IPS-NIHi7 (cell line): ENCODE results near the gene TIMM13.
"Not testable (repeated sequence)": the region's sequence is repeated elsewhere in the genome, so short reads cannot be mapped to it uniquely, and the experiment has no call there.

ENCODE experiments used
- DNase-seq: peaks from one replicate; pipeline ENCODE4 v3.0.0; 2012; ENCODE audit warnings: mixed read lengths; ENCODE audit errors: extremely low spot score

Gene TIMM13

DNA sequence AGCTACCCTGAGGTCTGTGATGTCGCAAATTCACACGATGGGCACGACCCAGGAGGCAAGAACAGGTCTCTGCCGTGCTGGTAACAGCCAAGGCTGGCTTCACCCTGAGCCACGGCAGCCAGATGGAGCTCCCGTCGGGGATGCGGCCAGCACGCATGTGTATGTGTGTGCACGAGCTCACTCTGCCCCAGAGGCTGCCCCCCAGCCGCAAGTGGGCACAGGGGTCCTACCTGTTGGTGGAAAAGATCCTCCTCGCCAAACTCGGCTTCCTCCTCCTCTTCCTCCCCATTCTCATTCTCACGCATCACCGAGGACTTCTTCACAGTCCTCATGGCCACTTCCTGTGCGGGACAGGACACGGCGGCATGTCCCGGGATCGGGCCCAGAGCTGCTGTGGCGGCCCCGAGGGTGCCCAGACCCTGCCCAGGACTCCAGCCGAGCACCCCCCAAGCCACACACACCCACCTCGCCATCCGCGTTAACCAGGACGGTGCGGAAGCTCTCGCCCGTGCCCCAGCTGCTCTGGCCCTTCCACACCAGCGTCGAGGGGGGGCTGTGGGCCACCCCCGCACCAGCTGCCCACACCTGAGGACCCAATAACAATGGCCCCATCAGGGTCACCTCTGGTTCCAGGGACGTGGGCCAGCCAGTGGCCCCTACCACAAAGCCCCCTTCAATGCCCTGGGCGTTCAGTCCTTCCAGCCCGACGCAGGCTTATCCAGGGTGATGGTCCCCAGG is 4.1 kb upstream of the TIMM13 start:
- DNase-seq = no peak

DNA sequence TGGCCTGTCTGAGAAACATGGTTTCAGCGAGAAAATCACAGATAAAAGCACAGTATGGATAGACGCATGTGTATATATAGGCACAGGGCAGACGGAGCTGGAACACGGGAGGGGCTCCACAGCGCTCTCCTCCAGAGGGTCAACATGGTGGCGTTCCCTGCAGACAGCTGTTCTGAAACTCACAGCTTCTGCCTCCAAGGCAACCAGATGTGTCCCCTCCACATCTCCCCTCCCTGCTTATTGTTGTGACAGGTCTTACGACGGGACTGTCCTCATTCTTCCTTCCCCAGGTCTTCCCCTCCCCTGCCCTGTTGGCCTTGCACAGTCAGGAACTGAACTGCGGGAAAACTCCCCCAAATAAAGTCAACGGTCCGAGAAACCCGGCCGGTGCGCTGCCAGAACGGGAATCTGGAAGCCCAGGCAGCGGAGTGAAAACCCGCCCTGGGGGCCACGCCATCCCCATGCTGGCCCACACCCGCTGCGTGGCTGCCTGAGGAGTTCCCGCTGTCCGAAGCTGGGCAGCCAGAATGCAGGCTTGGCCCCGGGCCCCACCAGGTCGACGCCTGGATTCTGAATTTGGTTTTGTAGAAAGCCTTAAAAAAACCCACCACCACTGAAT is 2.6 kb upstream of the TIMM13 start:
- no peak for DNase-seq

DNA sequence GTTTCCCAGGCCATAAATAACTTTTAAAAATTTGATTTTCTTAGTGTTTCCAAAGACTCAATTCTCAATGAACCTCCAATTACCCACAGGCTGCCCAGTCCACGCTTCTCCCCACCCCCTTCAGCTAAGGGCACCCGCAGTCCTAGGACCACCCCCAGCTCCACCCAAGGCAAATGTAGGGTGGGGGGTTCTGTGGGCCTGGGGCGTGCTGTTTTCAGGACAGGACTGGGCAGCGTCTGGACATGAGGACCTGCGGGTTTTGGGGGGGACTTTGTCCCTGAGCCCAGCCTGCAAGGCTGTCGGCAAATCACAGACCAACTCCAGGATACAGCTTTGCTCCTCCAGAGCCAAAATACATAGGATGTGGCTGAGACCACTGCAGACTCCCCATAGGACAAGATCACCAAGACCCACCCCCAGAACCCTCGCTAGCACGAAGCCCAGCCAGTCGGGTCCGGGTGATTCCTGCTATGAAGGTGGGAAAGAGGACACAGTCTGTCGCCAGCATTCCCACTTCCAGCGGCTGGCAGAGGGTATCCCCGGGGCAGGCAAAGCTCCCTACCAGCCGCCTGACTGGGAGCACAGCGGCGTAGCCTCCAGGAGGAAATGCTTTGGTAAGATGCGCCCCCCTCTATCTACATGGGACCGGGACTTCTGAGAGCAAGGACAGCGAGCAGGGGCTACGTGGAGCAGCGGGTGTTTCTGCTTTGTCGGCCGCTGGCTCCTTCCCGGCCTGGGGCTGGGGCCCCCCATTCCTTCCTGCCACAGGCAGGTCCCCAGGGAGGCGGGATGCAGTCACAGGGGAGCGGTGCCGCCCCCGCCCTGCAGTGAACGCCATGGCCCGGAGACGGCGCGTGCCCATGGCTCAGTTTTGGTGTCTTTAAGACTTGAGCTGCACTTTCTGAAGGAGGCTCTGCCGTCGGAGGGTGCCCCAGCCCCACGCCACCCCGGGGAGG is 1.6 kb upstream of the TIMM13 start:
- DNase-seq = no peak

DNA sequence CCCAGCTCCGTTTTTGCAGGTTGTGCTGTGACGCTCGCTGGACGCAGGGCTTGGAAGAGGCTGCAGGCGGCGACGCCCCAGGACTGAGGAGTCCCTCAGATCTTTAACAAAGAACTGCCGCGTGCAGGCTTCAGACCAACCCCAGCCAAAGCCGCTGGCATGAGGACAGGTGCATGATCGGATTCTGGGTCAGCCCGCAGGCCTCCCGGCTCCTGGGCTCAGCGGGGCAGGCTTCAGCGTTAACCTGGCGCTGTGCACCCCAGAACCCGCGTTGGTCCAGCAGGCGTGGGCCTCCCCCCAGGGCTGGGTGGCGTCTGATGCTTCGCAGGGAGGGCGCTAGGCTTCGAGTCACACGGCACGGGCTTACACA is 920 bp upstream of the TIMM13 start:
- peak; percentile 50 for DNase-seq

DNA sequence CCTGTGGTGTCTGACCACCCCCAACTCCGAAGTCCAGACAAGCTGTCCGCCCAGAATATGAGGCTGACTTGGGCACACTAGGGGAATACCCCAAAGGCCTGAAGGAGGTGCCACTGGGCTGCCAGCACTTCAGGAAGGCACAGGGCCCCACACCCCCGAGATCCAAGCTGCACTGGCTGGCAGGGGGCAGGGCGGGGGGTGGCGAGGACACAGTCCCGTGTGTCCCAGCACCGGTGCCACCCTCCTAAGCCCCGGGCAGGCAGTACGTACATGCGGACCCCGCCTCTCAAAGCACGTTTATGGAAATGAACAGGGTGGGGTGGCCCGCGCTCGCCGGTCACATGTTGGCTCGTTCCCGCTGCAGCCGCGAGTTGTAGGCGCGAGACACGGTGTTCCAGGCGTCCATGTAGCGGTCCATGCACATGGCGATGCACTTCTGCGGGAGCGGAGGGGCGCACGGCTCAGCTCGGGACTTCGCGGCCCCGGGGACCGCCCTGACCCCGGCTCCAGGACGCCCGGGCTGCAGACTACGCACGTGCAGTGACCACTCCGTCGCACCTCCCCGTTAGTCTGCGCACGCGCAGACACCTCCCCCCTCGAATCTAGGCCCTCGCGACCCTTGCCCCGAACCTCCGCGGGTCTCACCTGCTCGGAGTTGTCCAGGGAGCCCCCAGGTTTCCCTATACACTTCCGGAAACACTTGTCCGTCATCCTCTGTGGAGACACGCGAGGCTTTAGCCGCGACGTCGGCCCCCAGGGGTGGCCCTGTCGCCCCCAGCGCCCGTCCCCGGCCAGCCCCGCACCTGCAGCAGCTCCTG is 566 bp downstream of the TIMM13 start:
- peak; percentile 70 for DNase-seq

DNA sequence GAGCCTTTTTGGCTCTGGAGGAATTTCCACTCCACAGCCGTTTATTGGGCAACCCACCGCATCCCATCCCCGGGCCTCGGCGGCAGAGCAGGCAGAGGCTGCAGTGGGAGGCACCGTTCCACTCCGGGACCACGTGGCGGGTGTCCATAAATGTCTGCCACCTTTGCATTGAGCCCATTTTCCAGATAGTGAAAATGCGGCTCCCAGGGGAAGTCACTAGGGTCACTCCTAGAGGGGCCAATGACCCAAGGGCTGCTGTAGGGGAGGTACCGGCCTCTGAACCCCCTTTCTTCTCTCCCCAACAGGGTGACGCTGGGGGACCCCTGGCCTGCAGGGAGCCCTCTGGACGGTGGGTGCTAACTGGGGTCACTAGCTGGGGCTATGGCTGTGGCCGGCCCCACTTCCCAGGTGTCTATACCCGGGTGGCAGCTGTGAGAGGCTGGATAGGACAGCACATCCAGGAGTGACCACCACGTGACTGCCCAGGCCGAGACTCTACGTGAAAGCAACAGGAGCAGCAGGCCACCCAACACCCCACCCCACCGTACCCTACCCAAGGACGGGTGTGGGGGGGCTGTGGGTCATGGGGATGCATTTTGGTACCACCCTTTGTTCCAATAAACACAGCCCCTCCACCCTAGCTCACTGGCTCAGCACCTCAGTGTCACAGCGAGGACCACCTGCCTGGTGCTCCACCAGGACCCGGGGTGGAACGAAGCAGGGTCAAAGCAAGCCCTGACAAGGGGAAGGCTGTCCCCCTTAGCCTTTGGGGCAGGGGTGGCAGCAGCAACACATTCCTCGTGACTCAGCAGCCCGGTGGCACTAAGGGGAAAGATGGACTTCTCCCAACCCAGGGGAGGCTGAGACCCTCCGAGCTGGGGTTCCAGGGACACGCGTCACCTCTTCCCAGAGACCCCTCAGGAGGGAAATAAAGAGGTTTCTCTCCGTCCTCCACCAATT is 1.5 kb downstream of the TIMM13 start:
- DNase-seq = no peak

DNA sequence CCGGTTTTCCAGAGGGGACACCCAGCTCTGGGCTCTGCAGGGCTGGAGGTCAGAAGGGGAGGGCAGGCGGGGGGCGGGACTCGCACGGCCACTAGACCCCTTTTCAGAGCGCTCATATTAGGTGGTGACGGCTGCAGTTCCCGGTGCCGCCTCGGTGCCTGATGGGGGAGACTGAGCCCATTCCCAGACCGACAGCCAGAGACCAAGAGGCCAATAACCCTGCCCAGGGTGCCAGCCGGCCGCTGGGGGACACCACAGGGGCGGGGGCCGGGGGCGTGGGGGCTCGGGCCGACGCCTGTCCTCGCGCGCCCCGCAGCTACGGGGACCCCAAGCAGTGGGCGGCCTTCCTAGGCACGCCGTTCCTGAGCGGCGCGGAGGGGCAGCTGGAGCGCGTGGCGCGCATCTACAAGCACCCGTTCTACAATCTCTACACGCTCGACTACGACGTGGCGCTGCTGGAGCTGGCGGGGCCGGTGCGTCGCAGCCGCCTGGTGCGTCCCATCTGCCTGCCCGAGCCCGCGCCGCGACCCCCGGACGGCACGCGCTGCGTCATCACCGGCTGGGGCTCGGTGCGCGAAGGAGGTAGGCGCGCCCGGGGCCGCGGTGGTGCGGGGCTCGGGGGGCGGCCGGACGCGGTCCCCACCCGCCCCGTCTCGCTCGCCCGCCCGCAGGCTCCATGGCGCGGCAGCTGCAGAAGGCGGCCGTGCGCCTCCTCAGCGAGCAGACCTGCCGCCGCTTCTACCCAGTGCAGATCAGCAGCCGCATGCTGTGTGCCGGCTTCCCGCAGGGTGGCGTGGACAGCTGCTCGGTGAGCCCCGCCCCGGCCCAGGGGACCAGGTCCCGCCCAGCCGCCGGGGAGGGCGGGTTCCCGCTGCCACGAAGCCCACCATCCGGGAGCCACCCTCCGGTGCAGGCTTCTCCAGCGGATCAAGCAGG is 2.4 kb downstream of the TIMM13 start:
- DNase-seq = peak; percentile 79

DNA sequence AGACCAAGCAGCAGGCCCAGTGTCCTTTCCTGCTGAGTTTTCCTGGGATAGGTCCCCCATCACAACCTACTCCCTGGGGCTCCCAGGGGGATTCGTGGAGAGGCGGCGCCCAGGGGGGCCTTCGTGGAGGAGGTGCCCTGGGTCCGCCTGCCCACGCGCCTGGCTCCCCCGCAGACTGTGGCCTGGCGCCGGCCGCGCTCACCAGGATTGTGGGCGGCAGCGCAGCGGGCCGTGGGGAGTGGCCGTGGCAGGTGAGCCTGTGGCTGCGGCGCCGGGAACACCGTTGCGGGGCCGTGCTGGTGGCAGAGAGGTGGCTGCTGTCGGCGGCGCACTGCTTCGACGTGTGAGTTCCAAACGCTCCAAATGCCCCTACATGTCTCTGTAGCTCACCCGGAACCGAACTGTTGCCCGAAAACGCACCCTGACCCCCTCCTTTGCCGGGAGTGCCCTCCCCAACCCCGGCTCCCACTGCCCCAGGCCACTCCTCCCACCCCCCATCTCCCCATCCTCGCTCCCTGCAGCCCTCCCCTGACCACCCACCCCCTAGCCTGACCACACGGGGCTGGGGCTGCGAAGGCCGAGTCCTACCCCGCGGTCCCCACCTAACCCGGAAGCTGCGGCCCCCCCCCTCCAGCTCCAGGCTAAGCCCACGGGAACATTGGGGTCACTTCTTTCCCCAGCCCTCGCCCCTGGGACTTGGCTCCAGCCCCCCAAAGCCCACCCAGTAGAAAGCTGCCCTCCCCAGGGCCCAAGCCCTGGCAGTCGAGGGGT is 3.3 kb downstream of the TIMM13 start:
- no peak for DNase-seq

DNA sequence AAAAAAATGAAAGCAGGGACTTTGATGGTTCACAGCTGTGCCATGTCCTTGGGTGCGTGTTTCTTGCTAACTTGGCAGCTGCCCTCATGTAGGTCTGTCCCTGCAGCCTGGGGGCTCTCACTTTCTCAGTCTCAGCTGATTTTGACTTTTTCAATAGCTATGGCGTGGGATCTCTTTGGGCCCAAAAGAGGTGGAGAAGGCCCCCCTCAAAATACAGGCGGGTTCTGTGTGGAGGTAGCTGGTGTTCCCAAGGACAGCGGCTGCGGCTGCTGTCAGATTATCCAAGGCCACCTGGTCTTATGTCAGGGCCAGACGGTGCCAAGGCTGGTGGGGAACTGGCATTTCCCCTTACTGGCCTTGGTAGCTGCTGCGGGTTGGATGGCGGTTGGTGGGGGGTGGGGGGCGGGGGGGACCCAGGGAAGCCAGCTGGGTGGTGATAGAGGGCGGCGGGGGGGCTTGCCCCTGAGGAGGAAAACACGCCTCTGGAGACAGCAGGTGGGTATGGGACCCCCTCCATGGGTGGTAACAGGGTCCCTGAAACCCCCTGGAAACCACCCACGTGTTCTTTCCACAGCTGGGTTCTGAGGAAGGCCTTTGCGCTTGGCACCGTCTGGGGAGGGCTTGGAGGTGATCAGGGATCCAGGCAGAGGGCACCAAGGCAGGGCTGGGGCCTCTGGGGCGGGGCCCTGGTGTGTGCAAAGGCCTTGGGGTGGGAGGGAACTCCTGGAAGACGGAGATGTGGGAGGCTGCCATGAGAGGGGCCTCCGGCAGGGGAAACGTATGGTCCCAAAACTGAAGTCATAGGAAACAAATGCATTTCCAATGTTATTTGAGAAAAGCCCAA is 4.1 kb downstream of the TIMM13 start:
- DNase-seq = no peak

DNA sequence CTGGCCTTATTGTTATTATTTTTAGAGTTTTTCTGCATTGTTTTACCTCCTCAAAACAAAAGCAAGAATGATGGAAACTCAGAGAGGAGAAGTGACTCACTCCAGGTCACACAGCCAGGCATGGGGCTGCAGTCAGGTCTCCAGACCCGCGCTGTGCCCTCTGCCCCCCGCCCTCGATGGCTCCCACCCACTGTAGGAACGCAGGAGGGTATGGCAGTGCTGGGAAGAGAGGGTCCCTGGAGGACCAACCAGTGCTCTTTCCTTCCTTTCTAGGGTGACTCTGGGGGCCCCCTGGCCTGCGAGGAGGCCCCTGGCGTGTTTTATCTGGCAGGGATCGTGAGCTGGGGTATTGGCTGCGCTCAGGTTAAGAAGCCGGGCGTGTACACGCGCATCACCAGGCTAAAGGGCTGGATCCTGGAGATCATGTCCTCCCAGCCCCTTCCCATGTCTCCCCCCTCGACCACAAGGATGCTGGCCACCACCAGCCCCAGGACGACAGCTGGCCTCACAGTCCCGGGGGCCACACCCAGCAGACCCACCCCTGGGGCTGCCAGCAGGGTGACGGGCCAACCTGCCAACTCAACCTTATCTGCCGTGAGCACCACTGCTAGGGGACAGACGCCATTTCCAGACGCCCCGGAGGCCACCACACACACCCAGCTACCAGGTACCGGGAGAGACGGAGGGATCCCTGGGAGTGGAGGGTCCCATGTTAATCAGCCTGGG is 5.6 kb downstream of the TIMM13 start:
- no peak for DNase-seq

DNA sequence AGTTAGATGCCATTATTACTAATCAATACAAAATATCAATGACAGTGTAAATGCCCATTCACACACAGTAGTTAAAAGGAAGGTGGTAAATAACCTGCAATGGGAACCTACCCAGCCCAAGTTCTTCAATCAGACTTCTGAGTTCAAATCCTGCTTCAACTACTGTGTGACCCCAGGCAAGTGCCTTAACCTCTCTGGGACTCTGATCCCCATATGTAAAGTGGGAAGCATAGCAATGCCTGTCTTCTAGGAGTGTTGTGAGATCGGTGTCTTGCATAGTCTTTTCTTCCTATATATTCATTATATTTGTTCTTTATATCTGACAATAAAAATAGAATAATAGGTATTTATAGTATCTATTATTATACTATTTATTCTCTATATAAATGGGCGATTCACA is 6.9 kb downstream of the TIMM13 start:
- no peak for DNase-seq

DNA sequence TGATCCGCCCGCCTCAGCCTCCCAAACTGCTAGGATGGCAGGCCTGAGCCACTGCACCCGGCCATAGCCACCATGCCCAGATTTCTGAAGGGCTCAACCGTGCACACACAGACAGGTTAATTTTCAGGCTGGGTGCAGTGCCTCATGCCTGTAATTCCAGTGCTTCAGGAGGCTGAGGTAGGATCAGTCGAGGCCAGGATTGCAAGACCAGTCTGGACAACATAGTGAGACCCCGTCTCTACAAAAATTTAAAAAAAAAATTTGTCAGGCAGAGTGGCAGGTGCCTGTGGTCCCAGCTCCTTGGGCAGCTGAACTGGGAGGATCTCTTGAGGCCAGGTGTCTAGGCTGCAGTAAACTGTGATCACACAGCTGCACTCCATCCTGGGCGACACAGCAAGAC is 7.6 kb downstream of the TIMM13 start:
- no peak for DNase-seq

DNA sequence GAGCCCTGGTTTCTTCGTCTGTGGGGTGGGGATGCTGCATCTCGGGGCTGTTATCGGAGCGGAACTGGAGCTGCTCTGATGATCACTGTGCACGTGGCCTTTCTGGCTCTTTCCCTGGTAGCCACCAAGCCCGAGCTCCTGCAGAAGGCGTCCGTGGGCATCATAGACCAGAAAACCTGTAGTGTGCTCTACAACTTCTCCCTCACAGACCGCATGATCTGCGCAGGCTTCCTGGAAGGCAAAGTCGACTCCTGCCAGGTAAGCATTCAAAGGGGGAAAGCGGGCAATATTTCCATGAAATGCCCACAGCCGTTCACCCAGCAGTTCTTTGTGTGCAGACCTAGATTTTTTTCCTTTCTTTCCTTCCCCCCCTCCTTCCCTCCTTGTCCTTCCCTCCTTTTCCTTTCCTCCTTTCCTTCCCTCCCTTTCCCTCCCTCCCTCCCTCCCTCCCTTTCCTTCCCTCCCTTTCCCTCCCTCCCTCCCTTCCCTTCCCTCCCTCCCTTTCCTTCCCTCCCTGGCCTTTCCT is 9.4 kb downstream of the TIMM13 start:
- no peak for DNase-seq

DNA sequence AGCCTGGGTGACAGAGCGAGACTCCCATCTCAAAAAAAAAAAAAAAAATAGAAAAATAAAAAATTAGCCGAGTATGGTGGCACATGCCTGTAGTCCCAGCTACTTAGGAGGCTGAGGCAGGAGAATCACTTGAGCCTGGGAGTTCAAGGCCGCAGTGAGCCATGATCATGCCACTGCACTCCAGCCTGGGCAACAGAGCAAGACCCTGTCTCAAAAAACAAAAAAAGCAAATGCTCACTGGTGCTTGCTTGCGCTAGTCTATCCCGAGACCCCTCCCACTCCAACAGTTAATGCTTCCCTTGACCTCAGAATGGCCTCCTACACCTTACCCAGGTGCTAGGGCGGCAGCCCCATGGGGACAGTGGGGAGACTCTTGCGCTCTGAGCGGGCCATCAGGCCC is 9.9 kb downstream of the TIMM13 start:
- not testable (repeated sequence) for DNase-seq

DNA sequence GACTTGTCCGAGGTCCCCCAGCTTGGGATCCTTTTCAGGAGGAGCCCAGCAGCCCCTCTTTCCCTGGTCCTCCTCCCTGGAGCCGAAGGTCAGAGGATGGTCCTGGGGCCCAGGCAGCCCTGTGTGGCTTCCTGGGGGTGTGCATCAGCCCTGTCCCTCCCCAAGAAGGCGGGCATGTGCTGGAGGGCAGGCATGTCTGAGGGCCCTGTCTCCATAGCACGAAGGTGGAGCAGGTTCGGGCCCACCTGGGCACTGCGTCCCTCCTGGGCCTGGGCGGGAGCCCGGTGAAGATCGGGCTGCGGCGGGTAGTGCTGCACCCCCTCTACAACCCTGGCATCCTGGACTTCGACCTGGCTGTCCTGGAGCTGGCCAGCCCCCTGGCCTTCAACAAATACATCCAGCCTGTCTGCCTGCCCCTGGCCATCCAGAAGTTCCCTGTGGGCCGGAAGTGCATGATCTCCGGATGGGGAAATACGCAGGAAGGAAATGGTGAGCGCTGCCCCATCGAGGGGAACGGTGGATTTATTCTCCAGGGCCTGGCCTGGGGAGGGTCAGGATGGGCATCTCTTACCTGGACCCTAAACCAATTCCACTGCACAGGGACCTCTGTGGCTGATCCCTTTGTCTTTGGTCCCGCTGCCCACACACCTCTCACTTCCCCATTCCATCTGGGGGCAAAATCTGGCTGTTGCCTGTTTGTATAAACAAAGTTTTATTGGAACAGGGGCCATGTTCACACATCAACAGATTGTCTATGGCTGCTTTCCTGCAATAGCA is 10.9 kb downstream of the TIMM13 start:
- DNase-seq = no peak

DNA sequence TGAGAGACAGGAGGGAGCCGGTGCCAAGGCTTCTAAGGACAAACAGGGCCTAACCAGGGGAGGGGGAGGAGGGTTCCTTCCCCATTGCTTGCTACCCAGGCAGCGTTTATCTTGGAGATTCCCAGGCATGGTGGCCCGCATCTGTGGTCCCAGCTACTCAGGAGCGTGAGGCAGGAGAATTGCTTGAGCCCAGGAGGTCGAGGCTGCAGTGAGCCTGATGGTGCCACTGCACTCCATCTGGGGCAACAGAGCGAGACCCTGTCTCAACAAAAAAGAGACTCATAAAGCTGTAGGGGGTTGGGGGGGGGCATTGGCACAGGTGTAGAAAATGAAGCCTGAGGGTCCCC is 11.4 kb downstream of the TIMM13 start:
- no peak for DNase-seq
